ENCODE results near the gene POLRMT.

POLRMT gene

GRCh38 chr19:680287-681028 lies 47.1 kb upstream of the POLRMT start (continued):
- TF ChIP-seq CTCF (tag by site-specific recombination; IDR thresholded peaks at IDR 0.05): no peak
- peak; percentile 78 for TF ChIP-seq ZFP69B (tag by site-specific recombination; IDR thresholded peaks at IDR 0.05)
- TF ChIP-seq ZNF157 (tag by site-specific recombination; IDR thresholded peaks at IDR 0.05): no peak
- no peak for TF ChIP-seq ZNF530 (tag by site-specific recombination; IDR thresholded peaks at IDR 0.05; ENCODE audit: low read depth)
- no peak for TF ChIP-seq REPIN1 (tag by site-specific recombination; IDR thresholded peaks at IDR 0.05; ENCODE audit: low read depth)
- peak; percentile 98 for TF ChIP-seq KLF1 (tag by site-specific recombination; IDR thresholded peaks at IDR 0.05)
- TF ChIP-seq ZNF404 (tag by site-specific recombination; IDR thresholded peaks at IDR 0.05): no peak
- no peak for TF ChIP-seq ZNF624 (tag by site-specific recombination; IDR thresholded peaks at IDR 0.05)
- no peak for TF ChIP-seq ZNF521 (tag by site-specific recombination; IDR thresholded peaks at IDR 0.05)
- TF ChIP-seq SALL2 (tag by site-specific recombination; IDR thresholded peaks at IDR 0.05; ENCODE audit: borderline replicate concordance): no peak
- TF ChIP-seq ZNF24 (tag by site-specific recombination; IDR thresholded peaks at IDR 0.05): no peak
- no peak for TF ChIP-seq ZNF302 (tag by site-specific recombination; IDR thresholded peaks at IDR 0.05; ENCODE audit: low read depth)
- TF ChIP-seq ZNF311 (tag by site-specific recombination; IDR thresholded peaks at IDR 0.05; ENCODE audit: borderline replicate concordance): no peak
- TF ChIP-seq ZNF37A (tag by site-specific recombination; IDR thresholded peaks at IDR 0.05): no peak
- TF ChIP-seq ZNF341 (tag by site-specific recombination; IDR thresholded peaks at IDR 0.05; ENCODE audit: low read depth): peak; percentile 54; the same call in 1 of the 2 replicates
- TF ChIP-seq ZNF549 (tag by site-specific recombination; IDR thresholded peaks at IDR 0.05): no peak
- peak; percentile 58 for TF ChIP-seq ZNF600 (tag by site-specific recombination; IDR thresholded peaks at IDR 0.05)
- TF ChIP-seq AEBP2 (tag by site-specific recombination; IDR thresholded peaks at IDR 0.05; ENCODE audit: borderline replicate concordance): no peak
- TF ChIP-seq BCL11A (tag by site-specific recombination; IDR thresholded peaks at IDR 0.05; ENCODE audit: low read depth): no peak
- TF ChIP-seq ZNF704 (tag by site-specific recombination; IDR thresholded peaks at IDR 0.05): no peak
- no peak for TF ChIP-seq ZNF645 (tag by site-specific recombination; IDR thresholded peaks at IDR 0.05)
- TF ChIP-seq ZBTB48 (tag by site-specific recombination; IDR thresholded peaks at IDR 0.05): no peak
- no peak for TF ChIP-seq ZXDB (tag by site-specific recombination; IDR thresholded peaks at IDR 0.05)
- TF ChIP-seq ZNF449 (tag by site-specific recombination; IDR thresholded peaks at IDR 0.05): no peak
- peak; percentile 74 for TF ChIP-seq HIC1 (tag by site-specific recombination; IDR thresholded peaks at IDR 0.05)
- no peak for TF ChIP-seq ZBTB49 (tag by site-specific recombination; IDR thresholded peaks at IDR 0.05; ENCODE audit: low read depth)
